GM19468 (cell line): ENCODE data around the gene ATOH7.
"Not testable (repeated sequence)": the region's sequence is repeated elsewhere in the genome, so short reads cannot be mapped to it uniquely, and the experiment has no call there.

Experiments
- ATAC-seq: cut with Tn5 transposase; IDR thresholded peaks from one replicate; pipeline ENCODE4 v1.9.1; 2021; ENCODE audit warnings: mild to moderate bottlenecking, moderate library complexity, moderate number of reproducible peaks; ENCODE audit not compliant: unreplicated experiment; ENCODE audit errors: extremely low read depth

ATOH7 gene

DNA sequence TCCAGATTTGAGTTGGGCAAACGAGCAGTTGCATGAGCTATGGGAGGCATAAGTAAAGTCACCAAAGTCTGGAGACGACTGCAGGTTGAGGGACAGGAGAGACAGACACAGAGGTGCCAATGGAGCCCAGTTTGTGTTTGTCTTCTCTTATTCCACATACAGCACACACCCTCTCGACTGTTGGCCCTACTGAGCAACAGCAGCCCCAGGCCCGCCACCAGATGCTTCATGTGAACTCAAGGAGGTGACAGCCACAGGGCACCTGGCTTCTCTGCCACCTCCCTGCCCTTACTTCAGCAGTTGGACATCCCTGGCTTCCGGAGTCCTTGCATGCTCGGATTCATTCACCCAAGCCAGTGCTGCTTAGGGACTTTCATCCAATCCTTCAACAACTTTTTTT lies 6.5 kb upstream of the ATOH7 start:
- no peak for ATAC-seq

DNA sequence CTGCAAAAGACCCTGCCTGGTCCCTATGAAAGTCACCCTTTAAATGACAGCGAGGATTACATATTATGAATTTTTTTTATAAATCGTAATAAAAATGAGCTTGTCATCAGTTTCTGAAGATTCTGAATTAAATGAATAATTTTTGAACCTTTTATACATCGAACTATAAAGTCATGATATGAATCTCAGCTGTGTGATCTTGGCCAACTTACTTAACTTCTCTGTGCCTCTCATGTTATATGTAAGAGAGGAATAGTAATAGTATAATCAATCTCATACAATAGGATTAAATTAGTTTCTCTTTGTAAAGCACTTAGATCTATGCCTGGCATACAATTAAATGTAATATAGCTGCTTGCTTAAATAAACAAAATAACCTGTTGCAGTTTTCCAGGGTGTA lies 5.3 kb upstream of the ATOH7 start:
- no peak for ATAC-seq

DNA sequence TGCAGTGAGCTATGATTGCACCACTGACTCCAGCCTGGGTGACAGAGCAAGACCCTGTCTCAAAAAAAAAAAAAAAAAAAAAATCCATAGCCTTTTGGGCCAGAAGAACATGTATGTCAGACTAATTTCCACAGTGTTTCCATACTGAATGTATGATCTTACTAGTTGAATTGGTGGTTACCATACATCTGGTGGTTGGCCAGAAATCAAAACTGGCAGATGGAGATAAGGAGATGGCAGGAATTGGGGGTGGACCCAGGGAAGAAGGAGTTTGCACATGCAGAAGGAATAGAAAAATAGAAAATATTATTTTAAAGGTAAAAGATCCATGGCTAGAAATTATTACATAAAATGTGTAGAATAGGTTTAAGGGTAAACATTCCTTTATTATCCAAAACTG lies 3.7 kb upstream of the ATOH7 start:
- no peak for ATAC-seq

DNA sequence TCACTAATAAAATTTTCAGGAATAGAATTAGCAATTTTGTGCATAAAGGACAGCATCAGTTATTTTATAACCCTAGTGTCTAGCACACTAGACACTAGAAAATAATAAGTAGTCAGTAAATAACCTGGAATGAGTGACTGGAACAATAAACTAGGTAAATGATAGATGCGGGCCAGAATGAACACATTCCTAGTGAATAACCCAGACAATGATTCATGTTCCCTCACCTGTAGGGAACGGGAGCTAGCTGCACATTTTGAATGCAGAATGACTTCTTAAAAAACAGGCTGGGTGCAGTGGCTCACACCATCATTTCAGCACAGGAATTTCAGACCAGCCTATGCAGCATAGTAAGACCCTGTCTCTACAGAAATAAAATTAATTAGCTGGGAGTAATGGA lies 3.2 kb upstream of the ATOH7 start:
- ATAC-seq: no peak

DNA sequence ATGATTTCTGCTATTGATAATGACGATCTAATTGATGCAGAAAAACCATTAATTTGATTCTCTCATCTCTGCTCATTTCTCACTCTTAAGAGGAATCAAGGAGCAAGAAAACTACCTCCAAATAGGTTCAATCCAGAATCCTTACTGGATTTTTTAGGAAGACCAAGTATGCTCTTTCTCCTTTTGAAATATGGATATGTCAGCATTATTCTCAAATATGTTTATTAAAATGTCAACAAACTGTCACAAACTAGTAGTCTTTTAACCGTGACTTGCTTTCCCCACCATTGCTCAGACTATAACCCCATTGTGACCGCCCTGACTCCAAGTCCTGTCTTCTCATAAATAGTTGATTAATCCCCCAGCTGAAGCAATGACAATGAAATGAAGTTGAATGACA lies 1.1 kb upstream of the ATOH7 start:
- ATAC-seq: no peak

DNA sequence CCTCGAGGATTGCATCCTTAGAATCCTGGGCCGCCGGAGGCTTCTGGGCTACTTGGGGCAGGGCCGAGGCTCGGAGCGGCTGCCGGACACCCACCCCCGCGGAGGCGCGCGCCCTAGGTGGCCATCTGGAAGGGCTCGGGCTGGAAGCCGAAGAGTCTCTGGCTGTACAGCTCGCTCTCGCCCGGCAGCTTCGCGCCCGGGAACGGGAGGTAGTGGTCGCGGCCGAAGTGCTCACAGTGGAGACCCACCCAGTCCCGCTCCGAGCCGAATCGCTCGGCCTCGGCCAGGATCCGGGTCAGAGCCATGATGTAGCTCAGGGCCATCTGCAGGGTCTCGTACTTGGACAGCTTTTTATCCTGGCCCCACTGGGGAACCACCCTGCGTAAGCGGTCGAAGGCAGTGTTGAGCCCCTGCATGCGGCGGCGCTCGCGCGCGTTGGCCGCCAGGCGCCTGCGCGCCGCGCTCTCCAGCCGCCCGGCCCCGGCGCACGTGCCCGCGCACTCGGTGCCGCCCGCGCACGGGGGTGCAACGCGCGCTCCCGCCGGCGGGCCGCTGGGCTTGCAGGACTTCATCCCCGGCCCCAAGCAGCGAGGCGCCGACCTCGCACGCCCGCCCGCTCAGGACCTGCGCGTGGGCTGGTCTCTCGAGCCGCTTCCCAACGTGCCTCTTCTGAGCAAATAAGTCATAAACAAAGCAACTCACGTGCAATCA lies 652 bp downstream of the ATOH7 start:
- peak; percentile 90 for ATAC-seq

- ATAC-seq: no peak
These were observed 1.6 kb downstream of the ATOH7 start for GRCh38 chr10:68230268-68230667.

DNA sequence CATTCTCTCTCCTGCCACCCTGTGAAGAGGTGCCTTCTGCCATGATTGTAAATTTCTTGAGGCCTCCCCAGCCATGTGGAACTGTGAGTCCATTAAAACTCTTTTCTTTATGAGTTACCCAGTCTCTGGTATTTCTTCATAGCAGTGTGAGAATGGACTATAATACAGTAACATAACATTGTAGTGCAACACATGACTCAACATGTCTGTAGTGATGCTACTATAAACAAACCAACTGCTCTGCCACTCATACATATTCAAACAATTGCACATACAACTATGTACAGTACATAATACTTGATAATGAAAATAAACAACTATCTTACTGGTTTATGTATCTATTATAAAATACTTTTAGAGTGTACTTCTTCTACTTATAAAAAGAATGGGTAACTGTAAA lies 7.1 kb downstream of the ATOH7 start:
- no peak for ATAC-seq

- ATAC-seq: no peak
These were observed 8.3 kb downstream of the ATOH7 start for GRCh38 chr10:68223535-68224165.

GRCh38 chr10:68222391-68222790 lies 9.5 kb downstream of the ATOH7 start:
- ATAC-seq: no peak

DNA sequence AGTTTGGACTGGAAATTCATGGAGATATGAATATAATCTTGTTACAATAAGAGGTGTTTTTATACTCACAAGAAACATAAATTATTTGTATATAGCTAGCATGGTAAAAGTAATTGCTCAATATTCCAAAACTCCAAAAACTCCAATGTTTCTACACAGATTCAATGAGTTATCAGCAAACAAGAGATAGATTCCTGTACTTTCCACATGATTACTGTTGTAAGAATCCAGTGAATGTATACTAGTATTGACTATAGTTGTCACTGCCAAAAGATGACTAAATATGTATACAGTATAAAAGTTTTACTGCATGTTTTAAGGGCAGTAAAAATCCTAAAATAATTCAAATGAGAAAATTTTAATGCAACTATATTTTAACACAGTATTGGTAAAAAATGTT lies 10.7 kb downstream of the ATOH7 start:
- no peak for ATAC-seq

- ATAC-seq: no peak
These were observed 13.1 kb downstream of the ATOH7 start for GRCh38 chr10:68218786-68219185.

DNA sequence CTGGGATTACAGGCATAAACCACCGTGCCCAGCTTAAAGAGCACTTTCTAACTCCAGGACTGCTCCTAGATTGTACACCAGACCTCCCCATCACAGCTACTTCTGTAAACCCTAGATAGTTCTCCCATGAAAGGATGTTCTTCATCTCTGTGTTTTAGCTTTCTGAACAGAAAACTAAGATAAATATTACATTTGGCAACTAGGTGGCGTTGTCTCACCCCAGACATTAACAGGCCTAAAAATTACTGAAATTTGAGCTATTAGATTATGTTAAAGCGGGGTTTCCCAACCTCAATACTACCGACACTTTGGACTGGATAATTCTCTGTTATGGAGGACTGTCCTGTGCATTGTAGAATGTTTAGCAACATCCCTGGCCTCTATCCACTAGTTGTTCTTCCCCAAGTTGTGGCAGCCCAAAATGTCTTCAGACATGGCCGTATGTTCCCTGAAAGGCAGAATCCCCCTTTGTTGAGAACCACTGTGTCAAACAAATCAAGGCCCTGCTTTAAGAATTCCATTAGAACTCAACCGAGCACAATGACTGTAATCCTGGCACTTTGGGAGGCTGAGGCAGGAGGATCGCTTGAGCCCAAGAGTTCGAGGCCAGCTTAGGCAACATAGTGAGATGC lies 19.1 kb downstream of the ATOH7 start:
- ATAC-seq: no peak

DNA sequence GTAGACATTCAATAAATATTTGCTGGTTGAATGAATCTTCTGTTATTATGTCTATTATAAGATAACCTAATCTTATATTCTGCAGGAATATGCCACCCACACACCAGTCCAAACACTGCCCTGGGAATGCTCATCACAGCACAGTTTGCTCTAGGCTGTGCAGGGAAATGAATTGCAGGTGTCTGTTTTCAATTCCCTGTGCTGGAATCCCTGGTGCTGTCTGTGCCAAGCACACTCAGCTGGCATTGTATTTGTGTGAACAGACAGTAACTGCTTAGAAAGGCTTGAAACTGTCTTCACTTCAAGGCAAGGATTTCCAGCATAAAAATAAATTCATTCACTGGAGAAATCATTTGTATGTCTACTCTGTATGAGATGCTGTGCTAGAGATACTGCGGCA lies 20.2 kb downstream of the ATOH7 start:
- ATAC-seq: no peak

- ATAC-seq: peak; percentile 21
These were observed 23.4 kb downstream of the ATOH7 start for GRCh38 chr10:68208424-68209042.

- no peak for ATAC-seq
These were observed 29.0 kb downstream of the ATOH7 start for GRCh38 chr10:68202960-68203353.

GRCh38 chr10:68196701-68197100 lies 35.2 kb downstream of the ATOH7 start:
- ATAC-seq: no peak

DNA sequence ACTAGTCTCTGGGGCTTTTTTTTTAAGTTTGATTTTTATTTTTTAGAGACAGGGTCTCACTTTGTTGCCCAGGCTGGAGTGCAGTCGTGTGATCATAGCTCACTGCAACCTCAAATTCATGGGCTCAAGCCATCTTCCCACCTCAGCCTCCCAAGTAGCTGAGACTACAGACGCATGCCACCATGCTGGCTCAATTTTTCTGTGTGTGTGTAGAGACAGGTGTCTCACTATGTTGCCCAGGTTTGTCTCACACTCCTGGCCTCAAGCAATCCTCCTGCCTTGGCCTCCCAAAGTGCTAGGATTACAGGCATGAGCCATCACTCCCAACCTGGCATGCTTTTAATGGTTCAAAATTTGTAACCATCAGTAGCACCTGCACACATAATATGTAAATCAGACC lies 36.1 kb downstream of the ATOH7 start:
- not testable (repeated sequence) for ATAC-seq

DNA sequence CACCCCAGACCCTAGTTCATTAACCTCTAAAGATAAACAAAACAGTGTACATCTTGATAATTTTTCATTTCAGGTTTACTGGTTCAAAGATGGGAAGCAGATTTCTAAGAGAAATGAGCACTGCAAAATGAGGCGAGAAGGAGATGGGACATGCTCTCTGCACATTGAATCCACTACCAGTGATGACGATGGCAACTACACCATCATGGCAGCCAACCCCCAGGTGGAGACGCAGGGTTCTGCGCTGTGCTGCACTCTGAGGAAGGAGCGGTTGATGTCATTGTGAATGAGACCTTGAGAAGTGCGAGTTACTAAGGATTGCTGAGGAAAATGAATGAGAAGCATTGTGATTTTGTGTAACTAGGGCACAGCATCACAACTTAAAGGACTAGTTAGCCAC lies 37.6 kb downstream of the ATOH7 start:
- ATAC-seq: no peak

- ATAC-seq: no peak
These were observed 39.8 kb downstream of the ATOH7 start for GRCh38 chr10:68192113-68192512.

- no peak for ATAC-seq
These were observed 43.1 kb downstream of the ATOH7 start for GRCh38 chr10:68188835-68189234.
